Measurements from ENCODE around the gene GRK3.
"Not testable (repeated sequence)": the region's sequence is repeated elsewhere in the genome, so short reads cannot be mapped to it uniquely, and the experiment has no call there.

- TF ChIP-seq CTCF (IDR thresholded peaks at IDR 0.05 in 2 of 3, conservative IDR thresholded peaks at IDR 0.05 in 1 of 3; ENCODE audit: control insufficient read depth in 2 of 3, extremely low read depth in 1 of 3, insufficient read depth in 1 of 3, low read depth in 3 of 3, low read length in 3 of 3); POLR2A (IDR thresholded peaks at IDR 0.05; ENCODE audit: low read depth, low read length); RELB (IDR thresholded peaks at IDR 0.05; ENCODE audit: low read depth); EP300 (IDR thresholded peaks at IDR 0.05; ENCODE audit: borderline replicate concordance in 1 of 2, control insufficient read depth in 1 of 2, low read depth in 2 of 2, low read length in 2 of 2); PRDM15 (CRISPR knock-in tag; IDR thresholded peaks at IDR 0.05); MAX (IDR thresholded peaks at IDR 0.05; ENCODE audit: low read depth, low read length); EZH2 (IDR thresholded peaks at IDR 0.05; ENCODE audit: borderline replicate concordance, control insufficient read depth, low read depth, low read length); HDGF (IDR thresholded peaks at IDR 0.05); RAD51 (IDR thresholded peaks at IDR 0.05): not testable (repeated sequence)
Observed at GRCh38 chr22:25589664-25590063, 25.2 kb downstream of the GRK3 start.

Data from GM12878 (cell line).